ENCODE results near the gene SMIM26.
A peak's percentile ranks its signal among the peaks of the same experiment; 100 is the strongest.

Gene SMIM26

GRCh38 chr20:18580012-18580411 lies 12.8 kb downstream of the SMIM26 start:
- no peak for DNase-seq

- no peak for DNase-seq
Measured at GRCh38 chr20:18585134-18585533, 17.9 kb downstream of the SMIM26 start.

GRCh38 chr20:18587665-18588573 lies 20.7 kb downstream of the SMIM26 start, which contains the start of gene DTD1:
Gene DTD1 (plus strand): TSS chr20:18588054. CDS start chr20:18588073, 19 bp downstream.
- DNase-seq = peak; percentile 30 to 97 (median 90)

- peak in 17 of 58 donors; percentile 16 to 64 (median 36) for DNase-seq
Measured at GRCh38 chr20:18588574-18588933, 21.3 kb downstream of the SMIM26 start.

GRCh38 chr20:18589941-18590674 lies 22.9 kb downstream of the SMIM26 start:
- no peak for DNase-seq

GRCh38 chr20:18596270-18596669 lies 29.0 kb downstream of the SMIM26 start:
- DNase-seq = no peak

GRCh38 chr20:18609741-18610140 lies 42.5 kb downstream of the SMIM26 start:
- no peak for DNase-seq

- DNase-seq = no peak
Measured at GRCh38 chr20:18611492-18611891, 44.3 kb downstream of the SMIM26 start.

- DNase-seq = no peak
Measured at GRCh38 chr20:18613553-18613952, 46.3 kb downstream of the SMIM26 start.

- DNase-seq = no peak
Measured at GRCh38 chr20:18614244-18614643, 47.0 kb downstream of the SMIM26 start.

- peak in 8 of 58 donors; percentile 4 to 35 (median 6) for DNase-seq
Measured at GRCh38 chr20:18615020-18615650, 47.9 kb downstream of the SMIM26 start.

Data from anterior cingulate cortex (tissue), 58 donors.